BE2C (cell line): ENCODE measurements around the gene PPP1R13L.

Source experiments
- DNase-seq: peaks from one replicate; pipeline ENCODE4 v3.0.0-alpha.2; 2020
- H3K27me3 ChIP-seq: fragments of 250-450 bp; sonication (Bioruptor Pico); 2 replicates; pipeline ENCODE4 v1.5.1; 2020; ENCODE audit warnings: mild to moderate bottlenecking
- H3K36me3 ChIP-seq: fragments of 250-450 bp; sonication (Bioruptor Pico); 2 replicates; pipeline ENCODE4 v1.5.1; 2020; ENCODE audit warnings: mild to moderate bottlenecking
- H3K4me1 ChIP-seq: fragments of 250-450 bp; sonication (Bioruptor Pico); 2 replicates; pipeline ENCODE4 v1.5.1; 2020
- H3K4me3 ChIP-seq: 2 replicates; pipeline ENCODE4 v1.5.1; 2011; ENCODE audit warnings: low read depth, low read length
- H3K9me3 ChIP-seq: fragments of 250-450 bp; sonication (Bioruptor Pico); 2 replicates; pipeline ENCODE4 v1.5.1; 2020
- CTCF ChIP-seq: IDR thresholded peaks from 2 replicates; pipeline ENCODE4 v1.5.1; 2012; ENCODE audit warnings: mild to moderate bottlenecking, low read depth, low read length

Gene PPP1R13L

GRCh38 chr19:45424191-45425058, 19.6 kb upstream of the PPP1R13L start:
- H3K4me1 ChIP-seq, result no peaks in the 10 kb centered on the region
- H3K27me3 ChIP-seq, result peaks cover 7% of the 10 kb centered on the region
- peaks cover 13% of the 10 kb centered on the region for H3K36me3 ChIP-seq
- H3K9me3 ChIP-seq, result no peaks in the 10 kb centered on the region
- no peak for TF ChIP-seq CTCF
- peak; percentile 82 for DNase-seq
- H3K4me3 ChIP-seq, result peak overlapping the region; percentile 61

GRCh38 chr19:45423589-45424190, 18.8 kb upstream of the PPP1R13L start, which contains the start of gene ERCC1:
ERCC1 (minus strand) TSS chr19:45423917; CDS start chr19:45423374, 543 bp downstream.
- no peaks in the 10 kb centered on the region for H3K4me1 ChIP-seq
- H3K36me3 ChIP-seq, result peaks cover 21% of the 10 kb centered on the region
- H3K4me3 ChIP-seq, result peak within 1 kb of the TSS; percentile 61
- no peak for TF ChIP-seq CTCF
- DNase-seq, result peak; percentile 98
- peaks cover 5% of the 10 kb centered on the region for H3K27me3 ChIP-seq
- H3K9me3 ChIP-seq, result no peaks in the 10 kb centered on the region

DNA sequence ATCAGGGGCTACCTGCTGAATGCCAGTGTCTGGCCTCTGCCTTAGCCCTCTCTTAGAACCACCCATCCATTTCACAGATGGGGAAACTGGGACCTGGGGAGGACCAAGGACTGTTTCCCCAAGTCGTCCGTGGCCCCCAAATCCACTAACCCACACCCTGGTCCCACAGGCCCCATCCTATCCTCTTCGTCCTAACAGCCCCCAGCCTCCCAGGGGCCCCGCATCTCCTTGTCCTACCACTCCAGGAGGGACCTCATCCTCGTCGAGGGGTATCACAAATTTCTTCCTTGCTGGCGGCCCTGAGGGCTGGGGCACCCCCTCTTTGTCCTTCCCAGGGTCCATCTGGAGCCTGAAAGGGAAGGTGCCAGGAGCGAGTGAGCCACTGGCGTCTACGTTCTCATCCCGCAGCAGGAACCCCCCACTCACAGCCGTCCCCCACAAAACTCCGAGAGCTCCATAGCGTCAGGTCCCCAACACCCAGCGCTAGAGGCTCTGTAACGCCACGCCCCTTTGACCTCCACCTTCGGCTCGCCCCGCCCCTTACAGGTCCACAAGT, 18.2 kb upstream of the PPP1R13L start:
- Histone ChIP-seq H3K36me3 (peaks cover 25% of the 10 kb centered on the region), H3K4me1 (no peaks in the 10 kb centered on the region), H3K4me3 (peak overlapping the region; percentile 61), H3K27me3 (no peaks in the 10 kb centered on the region), H3K9me3 (no peaks in the 10 kb centered on the region)
- no peak for TF ChIP-seq CTCF
- DNase-seq, result no peak

- DNase-seq, result no peak
- no peak overlapping the region for H3K4me3 ChIP-seq
- no peaks in the 10 kb centered on the region for H3K27me3 ChIP-seq
- H3K9me3 ChIP-seq, result no peaks in the 10 kb centered on the region
- H3K36me3 ChIP-seq, result peaks cover 30% of the 10 kb centered on the region
- no peaks in the 10 kb centered on the region for H3K4me1 ChIP-seq
- no peak for TF ChIP-seq CTCF
Observed at GRCh38 chr19:45421947-45422498, 17.2 kb upstream of the PPP1R13L start.

- no peak overlapping the region for H3K4me3 ChIP-seq
- peaks cover 34% of the 10 kb centered on the region for H3K36me3 ChIP-seq
- no peak for DNase-seq
- no peaks in the 10 kb centered on the region for H3K27me3 ChIP-seq
- H3K9me3 ChIP-seq, result no peaks in the 10 kb centered on the region
- TF ChIP-seq CTCF, result no peak
- no peaks in the 10 kb centered on the region for H3K4me1 ChIP-seq
Observed at GRCh38 chr19:45420871-45421270, 16.0 kb upstream of the PPP1R13L start.
